HG03575 (cell line): ENCODE measurements around the gene SGSM2.

Experiments
- ATAC-seq: cut with Tn5 transposase; IDR thresholded peaks from one replicate; pipeline ENCODE4 v1.9.1; 2021; ENCODE audit not compliant: unreplicated experiment, insufficient number of reproducible peaks, low FRiP score; ENCODE audit errors: extremely low read depth

SGSM2 gene

DNA sequence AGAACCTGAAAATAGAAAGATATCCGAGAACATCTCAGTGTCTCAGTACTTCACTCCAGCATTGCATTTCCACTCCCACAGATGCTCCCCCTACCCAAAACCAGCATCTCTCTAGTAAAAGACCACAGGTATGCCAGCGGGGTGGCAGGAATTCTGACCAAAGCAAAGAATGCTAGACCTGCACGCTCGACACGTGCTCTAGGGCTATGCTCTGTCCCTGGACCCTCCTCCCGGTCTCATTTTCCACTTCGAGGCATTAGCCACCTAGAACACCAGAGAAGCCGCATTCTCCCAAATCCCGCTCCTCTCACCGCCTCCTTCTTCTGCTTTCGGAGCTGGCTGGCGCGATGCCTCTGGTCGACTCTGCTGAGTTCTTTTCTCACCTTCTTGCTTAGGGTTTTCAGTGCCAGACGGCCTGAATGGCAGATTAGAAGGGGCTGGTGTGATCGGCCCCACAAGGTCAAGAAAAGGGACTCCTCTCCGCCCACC lies 1.5 kb upstream of the SGSM2 start:
- no peak for ATAC-seq

DNA sequence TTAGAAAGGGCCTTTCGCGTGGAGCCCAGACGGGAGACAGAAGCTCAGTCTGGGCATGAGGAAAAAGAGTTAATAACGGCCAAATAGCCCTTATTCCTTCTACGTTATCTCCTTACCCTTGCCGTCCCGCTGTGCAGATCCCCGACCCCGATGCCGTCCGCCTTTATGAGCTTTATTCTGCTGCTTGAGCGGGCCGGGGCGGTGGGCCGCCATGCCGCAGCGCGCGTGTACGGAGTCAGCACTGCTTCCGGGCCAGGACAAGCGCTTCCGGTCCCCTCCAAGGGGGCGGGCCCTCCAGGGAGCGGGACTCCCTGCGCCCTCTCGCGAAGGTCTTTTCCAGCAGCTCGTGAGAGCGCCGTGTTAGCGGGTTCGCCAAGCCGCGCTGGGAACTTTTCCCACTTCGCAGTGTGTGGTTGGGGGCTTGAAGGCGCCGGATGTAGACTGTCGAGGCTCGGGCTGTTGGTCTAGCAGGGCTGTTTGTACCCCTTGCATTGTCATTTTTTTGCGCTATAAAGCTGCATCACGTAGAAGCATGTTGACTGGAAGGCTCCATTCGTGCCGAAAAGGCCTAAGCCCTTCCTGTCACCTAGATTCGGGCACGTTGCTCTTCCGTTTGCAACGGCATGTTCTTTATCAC lies 968 bp upstream of the SGSM2 start, which contains the start of gene TSR1:
Gene TSR1, minus strand, starts transcription at position 243 of the 637 bp plus-strand sequence. Its CDS starts 30 bp downstream, at position 213.
- no peak for ATAC-seq

DNA sequence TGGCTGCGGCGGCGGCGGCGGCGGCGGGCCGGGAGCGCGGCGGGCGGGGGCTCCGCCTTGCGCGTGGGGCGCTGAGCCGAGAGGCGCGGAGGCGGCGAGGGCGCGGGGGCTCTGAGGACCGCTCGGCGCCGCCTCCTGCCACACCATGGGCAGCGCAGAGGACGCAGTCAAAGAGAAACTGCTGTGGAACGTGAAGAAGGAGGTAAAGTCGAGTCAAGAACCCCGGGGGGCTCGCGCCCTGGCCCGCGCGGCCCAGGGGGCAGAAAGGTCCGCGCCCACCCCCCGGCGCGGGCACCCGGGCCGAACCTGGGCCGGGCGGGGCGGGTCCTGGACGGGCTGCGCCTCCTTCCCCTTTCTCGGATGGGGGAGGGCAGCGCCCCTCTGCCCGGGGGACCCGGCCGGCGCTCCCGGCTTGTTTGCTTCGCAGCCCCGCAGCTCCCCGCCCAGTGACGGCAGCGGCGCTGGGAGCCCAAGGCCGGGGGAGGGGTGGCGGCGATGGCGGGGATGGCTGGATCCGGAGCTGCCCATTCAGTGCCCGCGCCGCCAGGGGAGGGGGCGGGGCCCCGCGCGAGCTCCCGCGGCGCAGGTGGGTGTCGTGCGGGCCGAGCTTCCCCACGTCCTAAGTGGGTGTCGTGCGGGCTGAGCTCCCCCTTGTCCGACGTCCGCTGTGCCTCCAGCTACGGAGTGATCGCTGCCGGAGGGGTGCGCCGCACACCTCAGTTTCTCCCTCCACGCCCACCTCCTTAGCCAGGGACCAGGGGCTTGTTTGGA lies 428 bp downstream of the SGSM2 start:
- no peak for ATAC-seq

DNA sequence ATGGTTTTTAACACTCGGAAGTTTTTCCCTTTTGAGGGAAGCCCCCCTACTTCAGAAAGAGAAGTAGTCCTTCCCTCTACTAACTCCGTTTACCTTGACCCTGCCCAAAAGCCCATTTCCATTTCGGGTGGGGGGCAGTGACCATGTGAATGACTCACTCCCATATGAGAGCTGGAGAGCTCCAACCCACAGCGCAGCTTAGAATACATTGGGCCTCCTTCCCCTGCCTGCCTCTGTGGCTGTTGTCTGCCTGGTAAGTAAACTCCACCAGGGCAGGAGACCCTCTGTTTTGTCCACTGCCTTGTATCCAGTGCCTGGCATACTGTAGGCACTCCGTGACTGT lies 985 bp downstream of the SGSM2 start:
- ATAC-seq = no peak

DNA sequence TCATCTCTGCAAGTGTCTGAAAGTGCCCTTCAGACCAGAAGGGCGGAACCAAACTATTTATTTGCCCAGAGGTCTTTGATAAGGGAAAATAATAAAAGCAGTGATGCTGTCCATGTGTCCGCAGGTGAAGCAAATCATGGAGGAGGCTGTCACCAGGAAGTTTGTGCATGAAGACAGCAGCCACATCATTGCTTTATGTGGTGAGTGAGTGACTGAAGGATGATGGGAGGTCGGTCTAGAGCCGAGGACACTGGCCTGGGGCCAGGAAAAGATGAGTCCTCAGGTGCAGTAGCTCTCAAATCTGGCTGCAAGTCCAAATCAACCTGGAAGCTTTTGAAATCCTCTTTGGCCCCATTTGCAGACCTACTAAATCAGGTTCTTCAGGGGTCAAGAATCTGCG lies 6.1 kb downstream of the SGSM2 start:
- ATAC-seq = no peak

DNA sequence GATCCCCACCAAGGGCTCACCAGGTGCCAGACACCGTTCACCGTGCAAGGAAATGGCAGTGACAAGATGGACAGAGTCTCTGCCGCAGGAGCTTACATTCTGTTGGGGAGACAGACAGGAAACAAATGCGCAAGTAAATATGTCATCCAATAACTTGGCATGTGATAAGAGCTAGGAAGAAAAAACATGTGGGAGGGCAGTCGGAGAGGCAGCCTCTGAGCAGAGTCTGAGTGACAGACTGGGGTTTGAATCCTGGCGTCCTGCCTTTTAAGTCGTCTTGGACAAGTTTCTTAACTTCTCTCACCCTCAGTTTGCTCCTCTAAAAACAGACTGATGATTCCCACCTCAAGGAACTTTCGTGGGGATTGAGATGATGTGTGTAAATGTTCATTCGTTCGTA lies 7.2 kb downstream of the SGSM2 start:
- ATAC-seq = no peak

DNA sequence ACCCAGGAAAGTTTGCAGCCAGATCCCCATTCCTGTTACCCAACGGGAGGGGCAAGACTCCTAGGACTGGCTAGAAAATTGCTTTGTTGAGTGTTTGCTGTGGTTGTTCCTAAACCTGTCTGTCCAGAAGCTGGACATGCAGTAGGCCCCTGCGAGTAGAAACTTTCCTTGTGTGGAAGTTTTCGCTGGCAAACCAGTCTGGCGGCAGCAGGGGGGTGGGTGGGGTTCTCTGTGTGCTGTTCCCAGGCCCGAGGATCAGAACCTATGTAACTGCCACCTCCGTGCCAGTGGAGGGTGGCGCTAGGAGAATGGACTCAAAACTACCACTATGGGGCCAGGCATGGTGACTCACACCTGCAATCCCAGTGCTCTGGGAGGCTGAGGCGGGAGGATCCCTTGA lies 9.2 kb downstream of the SGSM2 start:
- ATAC-seq = no peak

DNA sequence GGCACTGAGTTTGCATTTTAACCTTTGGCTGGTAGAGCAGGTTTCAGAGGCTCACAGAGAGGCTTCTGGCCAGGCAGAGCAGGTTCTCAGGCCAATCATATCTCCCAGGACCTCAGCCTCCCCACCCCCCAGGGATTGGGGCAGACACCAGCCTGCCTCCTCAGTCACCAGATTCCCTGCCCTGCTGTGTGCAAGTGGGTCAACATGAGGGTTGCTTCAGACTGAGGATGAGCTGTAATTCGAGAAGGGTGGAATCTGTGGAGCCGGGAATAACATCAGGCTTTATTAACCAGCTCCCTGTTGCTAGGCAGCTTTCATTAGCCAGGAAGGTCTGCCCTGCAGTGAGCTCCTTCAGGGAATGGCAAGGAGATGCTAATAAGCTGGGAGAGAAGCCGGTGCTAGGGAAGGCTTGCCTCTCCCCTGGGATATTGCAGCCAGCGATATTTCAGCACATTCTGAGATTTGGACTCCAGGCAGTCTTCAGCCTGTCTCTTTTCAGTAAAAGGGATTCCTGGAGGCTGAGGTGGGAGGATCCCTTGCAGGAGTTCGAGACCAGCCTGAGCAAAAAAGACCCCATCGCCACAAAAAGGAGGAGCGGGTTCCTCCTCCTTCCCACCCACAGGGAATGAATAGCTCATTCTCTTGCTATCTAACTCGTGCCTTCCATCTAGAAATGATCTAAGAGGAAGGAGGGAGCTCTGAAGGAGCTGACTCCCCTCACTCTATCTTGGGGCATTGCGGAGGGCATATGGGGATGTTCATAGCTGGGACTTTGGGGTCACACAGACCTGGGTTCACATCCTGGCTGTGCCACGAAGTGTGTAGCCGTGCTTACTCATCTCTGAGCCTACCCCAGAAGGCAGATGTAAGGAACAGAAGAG lies 10.7 kb downstream of the SGSM2 start:
- ATAC-seq = no peak

DNA sequence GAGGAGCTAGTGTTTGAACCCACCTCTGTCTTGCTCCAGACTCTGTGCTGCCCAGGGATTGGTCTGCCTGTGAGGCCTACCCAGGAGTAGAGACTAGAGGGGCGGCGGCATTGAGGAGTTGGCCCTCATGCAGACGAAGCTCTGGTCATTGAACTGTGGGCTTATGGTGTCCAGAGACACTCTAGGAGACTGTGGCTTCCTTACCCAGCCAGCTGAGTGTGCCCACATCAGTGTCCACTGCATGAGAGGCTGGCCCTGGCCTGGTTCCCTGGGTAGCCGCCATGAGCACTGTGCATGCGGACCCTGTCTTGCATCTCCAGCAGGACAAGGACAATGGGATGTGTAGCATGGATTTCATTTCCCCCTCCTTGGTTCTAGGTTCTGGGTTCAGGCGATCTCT lies 14.0 kb downstream of the SGSM2 start:
- no peak for ATAC-seq

DNA sequence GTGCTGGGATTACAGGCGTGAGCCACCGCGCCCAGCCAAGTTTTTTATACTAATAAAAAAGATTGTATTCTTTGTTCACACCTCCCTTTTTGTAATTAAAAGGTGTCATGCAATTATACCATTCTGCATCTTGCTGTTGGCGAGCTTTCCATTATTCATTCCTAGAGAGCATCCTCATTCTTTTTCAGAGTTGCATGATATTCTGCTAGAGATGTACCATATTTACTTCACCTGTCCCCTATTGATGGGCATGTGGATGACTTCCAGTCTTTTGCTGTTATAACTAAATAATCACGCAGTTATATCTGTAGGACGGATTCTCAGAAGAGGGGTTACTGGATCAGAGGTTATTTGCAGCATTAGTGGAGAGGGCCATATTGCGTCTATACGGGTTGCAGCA lies 17.0 kb downstream of the SGSM2 start:
- no peak for ATAC-seq

DNA sequence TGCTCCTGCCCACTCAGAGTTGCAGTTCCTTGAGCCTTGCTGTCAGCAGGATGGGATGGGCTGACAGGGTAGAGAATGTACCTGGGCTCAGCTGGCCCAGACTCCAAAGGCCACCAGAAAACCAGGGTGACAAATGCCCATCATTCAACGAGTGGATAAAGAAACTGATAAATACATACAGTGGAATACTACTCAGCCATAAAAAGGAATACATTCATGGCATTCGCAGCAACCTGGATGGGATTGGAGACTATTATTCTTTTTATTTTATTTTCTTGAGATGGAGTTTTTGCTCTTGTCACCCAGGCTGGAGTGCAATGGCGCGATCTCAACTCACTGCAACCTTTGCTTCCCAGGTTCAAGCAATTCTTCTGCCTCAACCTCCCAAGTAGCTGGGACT lies 19.9 kb downstream of the SGSM2 start:
- no peak for ATAC-seq

DNA sequence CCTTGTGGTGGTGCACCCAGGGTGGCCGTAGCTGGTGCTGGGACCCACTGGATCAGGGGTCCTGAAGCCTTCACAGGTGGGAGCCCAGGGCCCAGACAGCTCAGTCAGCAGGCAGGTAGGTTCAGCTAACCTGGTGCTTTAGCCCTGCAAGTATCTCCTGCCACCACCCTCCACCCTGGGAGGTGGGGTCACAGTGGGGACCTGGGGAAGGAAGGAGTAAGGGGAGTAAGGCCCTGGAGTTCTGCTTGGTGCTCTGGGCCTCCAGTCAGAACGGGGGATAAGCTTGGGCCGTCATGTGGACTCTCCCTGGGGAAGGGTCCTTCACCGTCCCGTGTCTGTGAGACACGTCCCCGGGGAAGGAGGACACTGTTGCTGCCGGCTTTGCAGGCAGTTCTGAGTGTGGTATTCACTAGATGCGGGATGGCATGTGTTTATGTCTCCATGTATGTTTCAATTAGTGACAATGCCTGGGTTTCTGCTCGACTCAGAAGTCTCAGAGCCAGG lies 20.7 kb downstream of the SGSM2 start:
- ATAC-seq = no peak

DNA sequence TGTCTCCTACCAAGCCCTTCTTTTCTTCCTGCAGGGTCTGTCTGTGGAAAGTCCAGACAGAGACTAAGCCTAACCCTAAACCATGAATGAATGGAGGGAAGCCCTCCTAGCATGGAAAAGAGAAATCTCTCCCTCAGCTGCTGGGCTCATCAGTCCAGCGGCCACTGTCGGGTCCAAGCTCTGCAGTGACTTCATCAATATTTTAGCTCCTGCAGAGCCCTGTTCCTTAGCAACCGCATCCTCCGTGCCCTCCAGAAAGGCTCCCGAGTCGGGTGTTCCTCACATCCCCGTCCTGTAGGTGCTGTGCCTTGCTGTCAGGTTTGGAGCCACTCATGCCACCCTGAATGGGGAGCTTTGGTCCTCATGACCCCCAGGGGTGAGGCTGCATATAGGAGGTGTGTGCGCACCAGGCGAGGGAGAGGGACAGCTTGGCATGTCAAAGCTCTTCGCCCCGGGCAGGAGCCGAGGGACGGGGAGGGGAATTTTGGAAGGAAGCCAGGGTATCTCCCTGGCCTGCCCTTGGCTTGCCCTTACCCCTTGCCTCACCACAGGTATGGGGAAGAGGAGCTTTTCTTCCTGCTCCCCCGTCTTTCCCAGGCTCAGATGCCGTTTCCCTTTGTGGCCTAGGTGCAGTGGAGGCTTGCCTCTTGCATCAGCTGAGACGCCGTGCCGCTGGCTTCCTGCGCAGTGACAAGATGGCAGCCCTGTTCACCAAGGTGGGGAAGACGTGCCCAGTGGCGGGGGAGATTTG lies 23.9 kb downstream of the SGSM2 start:
- no peak for ATAC-seq

DNA sequence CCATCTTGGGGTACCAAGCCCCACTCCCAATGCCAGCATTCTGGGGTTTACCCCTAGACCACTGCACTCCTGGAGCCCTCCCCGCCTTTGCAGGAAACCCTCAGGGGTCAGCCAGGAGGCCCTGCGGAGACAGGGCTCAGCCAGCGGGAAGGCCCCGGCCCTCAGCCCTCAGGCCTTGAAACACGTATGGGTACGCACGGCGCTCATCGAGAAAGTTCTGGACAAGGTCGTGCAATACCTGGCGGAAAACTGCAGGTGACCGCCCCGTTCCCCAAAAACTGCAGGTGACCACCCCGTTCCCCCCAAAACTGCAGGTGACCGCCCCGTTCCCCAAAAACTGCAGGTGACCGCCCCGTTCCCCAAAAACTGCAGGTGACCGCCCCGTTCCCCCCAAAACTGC lies 24.7 kb downstream of the SGSM2 start:
- ATAC-seq = no peak

DNA sequence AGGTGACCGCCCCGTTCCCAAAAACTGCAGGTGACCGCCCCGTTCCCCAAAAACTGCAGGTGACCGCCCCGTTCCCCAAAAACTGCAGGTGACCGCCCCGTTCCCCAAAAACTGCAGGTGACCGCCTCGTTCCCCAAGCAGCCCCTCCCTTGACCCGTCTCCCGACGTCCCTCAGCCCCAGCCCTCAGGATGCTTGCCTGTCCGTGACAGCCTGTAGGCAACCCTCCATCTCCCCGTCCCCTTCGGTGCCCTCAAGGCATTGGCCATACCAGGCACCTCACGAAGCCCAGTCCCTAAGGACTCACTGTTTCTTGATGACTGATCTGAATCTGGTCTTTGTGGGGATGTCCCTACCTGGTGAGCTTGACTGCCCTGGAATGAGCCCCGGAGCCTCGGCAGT lies 25.1 kb downstream of the SGSM2 start:
- no peak for ATAC-seq

DNA sequence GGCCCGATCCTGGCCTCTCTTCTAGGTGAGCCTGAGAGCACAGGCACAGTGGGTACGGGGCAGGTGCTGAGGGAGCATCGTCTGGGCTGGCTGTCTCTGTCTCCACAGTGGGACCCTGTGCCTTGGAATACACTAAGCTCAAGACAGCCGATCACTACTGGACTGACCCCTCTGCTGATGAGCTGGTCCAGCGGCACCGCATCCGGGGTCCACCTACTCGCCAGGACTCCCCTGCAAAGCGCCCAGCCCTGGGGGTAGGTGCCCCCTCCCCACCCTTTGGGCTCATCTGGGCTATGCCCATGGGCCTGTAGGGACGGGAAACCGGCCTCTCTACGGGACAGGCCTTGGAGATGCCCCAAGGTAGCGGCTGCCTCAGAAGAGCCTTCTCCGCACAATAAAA lies 25.6 kb downstream of the SGSM2 start:
- no peak for ATAC-seq

DNA sequence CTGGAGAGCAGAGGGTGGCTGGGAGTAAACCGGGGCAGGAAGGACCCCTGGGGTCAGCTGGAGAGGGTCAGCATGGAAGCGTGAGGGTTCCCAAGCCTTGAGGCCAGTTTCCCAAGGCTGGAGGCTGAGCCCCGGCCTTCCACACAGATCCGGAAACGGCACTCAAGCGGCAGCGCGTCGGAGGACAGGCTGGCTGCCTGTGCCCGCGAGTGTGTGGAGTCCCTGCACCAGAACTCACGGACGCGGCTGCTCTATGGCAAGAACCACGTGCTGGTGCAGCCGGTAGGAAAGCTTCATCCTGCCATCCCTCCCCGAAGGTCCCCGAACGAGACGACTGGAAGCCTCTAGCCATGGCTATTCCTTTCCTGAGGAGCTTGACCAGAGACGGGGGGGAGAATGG lies 26.0 kb downstream of the SGSM2 start:
- no peak for ATAC-seq

DNA sequence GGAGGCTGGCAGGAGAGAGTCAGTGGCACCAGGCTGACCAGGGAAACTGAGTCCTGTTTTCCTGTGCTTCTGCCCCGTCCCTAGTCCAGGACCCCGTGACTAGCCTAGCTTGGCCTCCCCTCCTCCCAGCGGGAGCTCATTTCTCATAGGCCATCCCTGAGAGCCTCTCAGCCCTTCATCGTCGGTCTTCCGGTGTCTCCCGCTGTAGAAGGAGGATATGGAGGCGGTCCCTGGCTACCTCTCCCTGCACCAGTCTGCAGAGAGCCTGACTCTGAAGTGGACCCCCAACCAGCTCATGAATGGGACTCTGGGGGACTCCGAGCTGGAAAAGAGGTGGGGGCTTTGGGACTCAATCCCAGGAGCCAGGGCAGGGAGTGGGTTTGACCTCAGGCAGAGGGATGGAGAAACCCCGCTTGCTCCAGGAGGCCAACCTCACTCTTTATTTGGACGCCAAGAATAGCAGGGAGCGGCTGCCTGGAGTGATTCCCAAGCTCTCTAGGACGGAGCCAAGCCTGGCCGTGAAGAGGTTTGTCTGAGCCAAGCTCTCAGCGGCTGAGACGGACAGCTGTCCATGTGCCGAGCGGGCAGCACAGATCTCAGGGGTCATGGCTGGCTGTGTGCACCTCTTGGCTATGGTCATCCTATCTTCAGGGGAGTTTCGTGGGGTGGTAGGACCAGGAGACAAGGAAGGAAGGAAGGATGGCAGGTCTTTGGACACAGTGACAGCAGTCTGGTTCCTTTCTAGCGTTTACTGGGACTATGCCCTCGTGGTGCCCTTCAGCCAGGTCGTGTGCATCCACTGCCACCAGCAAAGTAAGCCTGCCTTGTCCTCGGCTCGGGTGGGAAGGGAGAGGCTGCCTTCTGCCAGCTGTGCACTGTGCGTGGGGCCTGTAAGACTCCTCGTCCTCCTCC lies 26.8 kb downstream of the SGSM2 start:
- ATAC-seq = no peak
